ENCODE results near the gene WNT5A.

Gene WNT5A

DNA sequence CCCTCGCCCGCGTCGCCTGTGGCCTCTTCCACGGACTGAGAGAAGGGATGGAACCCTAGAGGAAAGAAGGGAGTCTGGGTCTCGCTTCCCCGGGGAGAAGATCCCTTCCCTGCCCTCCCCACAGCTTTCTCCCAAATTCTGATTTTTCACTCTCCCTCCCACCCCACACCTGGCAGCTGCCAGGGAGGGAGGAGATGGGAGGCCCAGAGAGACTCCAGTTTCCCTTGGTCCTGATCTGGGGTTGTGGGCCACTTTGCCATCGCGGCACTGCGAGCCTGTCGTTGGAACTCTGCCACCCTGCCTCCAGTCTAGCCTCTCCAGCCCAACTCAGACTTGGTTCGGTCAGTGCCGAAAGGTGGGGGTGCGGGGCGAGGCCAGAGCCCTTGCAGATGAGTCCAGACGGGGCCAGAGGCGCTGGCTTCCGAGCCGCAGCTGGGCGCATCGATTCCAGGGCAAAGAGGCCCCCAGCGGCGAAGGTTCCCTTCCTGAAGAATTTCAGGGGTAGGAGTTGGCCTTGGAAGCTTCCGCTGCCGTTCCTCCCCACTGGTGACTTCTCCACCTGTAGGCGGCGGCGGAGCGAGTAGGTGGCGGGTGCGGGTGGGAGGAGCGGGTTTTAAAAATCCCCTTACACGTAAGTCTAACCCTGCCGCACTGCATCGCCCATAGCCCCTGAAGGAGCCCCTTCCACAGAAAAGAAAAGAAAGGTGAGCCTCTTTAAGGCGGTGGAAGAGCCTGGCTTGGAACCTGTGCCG lies 5.2 kb downstream of the WNT5A start:
- no peak for DNase-seq (ENCODE audit: low spot score)

- peak; percentile 80 for DNase-seq (ENCODE audit: low spot score)
Observed at GRCh38 chr3:55480911-55481743, 6.0 kb downstream of the WNT5A start.

DNA sequence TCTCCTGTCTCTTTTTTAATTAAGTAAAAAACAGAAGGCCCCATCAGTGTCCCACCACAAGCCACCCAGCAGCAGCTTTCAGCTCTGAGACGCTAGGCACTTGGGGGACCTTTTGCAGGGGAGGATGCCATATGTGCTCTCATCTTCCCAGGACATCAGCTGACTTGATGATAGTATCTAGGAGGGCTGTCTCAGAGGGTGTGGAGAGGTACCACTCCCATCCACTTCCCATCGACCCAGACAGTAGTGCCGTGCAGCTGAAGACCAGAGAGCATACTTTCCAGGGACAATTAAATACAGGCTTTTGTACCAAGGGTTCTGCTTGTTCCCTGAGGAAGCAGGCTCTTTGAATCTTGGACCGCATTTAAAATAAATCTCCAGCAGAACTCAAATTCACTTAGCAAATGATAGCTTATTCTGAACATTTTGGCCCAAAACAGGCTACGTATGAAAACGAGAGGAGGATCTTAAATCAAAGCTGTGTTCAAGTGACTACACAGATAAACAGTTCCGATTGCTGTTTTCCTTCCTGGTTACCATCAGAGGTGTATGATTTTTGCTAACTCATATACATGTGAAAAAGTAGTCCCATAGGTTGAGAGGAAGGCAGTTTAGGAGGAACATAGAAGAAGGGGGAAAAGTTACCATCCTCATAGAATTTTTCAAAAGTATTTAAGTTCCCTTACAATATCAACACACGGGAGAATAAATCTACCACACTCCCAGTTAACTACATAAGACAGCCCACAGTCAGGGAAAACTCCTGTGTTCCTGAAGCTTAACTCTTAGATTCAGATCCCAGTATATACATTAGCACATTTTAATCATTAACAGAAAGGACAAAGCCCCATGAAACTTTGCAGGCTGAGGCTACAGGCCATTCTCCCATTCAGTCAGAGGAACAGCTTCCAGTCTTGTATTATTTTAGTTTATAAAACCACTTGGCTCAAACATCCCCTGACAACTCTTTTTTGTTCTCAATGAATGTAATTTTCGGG lies 9.5 kb downstream of the WNT5A start:
- no peak for DNase-seq (ENCODE audit: low spot score)

GRCh38 chr3:55476515-55476914 lies 10.6 kb downstream of the WNT5A start:
- peak; percentile 90 for DNase-seq (ENCODE audit: low spot score)

- no peak for DNase-seq (ENCODE audit: low spot score)
Observed at GRCh38 chr3:55474213-55474632, 12.9 kb downstream of the WNT5A start.

- no peak for DNase-seq (ENCODE audit: low spot score)
Observed at GRCh38 chr3:55473788-55474187, 13.3 kb downstream of the WNT5A start.

DNA sequence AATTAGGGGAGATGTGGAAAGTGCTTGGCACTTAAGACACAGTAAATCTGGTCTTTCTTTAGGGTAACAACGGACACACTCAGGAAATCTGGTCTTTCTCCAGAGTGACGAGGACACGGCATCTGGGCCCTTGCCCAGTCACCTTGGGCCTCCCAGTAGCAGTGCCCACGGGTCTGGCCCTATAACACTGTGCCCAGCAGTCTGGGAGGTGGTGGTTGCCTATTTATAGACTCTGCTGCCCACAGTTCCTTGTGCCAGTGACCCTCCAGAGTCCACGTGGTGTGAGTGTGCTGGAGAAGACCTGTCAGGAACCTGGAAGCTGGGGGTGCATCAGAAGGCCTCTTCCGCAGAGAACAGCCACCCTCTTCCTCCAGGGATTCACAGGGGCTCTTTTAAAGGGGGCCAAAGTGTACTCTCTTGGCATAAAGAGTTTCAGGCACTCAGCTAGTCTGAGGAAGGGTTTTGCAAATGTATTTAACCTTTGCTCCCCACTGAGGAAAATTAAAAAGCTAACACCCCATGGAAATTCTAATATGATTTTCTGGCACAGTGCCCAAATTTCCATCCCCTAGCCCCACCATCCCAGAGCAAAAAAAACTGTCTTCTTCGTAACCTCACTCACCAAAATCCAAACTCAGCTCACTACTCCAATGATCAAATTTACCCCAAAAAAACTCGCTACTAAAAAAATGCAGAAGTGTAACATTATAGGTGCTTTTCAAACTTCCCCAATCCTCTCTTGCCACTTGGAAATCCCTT lies 15.4 kb downstream of the WNT5A start:
- DNase-seq (ENCODE audit: low spot score): no peak

GRCh38 chr3:55471084-55471483 lies 16.0 kb downstream of the WNT5A start:
- no peak for DNase-seq (ENCODE audit: low spot score)

GRCh38 chr3:55469957-55470526 lies 17.1 kb downstream of the WNT5A start:
- no peak for DNase-seq (ENCODE audit: low spot score)

- DNase-seq (ENCODE audit: low spot score): no peak
Observed at GRCh38 chr3:55468251-55468650, 18.9 kb downstream of the WNT5A start.

DNA sequence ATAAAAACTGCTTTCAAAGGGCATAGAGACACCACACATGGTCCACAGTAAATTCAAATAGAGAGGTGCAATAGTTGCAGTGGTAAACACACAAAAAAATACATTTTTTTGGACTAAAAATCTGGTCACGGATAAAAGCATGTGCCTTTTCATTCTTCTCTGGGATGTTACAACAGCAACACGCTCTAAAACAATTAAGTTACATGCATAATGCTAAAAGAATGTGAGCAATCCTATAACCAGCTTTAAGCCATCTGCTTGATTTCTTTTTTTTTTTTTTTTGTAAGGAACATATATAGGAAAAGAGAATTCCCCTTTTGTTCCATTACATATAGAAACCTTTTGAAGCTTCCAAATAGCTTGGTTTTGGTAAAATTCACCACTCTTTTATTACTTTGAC lies 20.0 kb downstream of the WNT5A start:
- no peak for DNase-seq (ENCODE audit: low spot score)

GRCh38 chr3:55466526-55466925 lies 20.6 kb downstream of the WNT5A start:
- DNase-seq (ENCODE audit: low spot score): no peak

GRCh38 chr3:55461896-55462295 lies 25.2 kb downstream of the WNT5A start:
- peak; percentile 40 for DNase-seq (ENCODE audit: low spot score)

DNA sequence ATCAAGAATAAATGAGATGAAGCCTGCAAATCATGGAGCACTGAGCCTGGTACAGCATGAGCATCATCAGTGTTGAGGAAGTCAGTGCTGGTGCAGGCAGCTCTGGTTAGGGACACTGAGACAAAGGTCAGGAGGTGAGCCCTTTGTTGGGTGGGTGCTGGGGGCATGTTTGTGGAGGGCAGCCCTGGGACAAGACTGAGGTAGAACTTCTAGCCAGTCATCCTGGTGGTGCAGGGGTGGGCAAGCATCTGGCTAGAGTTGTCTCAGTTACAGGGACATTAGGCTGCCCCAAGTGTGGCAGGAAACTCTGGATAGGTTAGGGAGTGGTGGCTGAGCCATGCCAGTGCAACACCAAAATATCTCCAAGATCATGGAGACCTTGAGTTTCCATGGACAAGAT lies 27.3 kb downstream of the WNT5A start:
- no peak for DNase-seq (ENCODE audit: low spot score)

- no peak for DNase-seq (ENCODE audit: low spot score)
Observed at GRCh38 chr3:55458181-55458790, 28.8 kb downstream of the WNT5A start.

DNA sequence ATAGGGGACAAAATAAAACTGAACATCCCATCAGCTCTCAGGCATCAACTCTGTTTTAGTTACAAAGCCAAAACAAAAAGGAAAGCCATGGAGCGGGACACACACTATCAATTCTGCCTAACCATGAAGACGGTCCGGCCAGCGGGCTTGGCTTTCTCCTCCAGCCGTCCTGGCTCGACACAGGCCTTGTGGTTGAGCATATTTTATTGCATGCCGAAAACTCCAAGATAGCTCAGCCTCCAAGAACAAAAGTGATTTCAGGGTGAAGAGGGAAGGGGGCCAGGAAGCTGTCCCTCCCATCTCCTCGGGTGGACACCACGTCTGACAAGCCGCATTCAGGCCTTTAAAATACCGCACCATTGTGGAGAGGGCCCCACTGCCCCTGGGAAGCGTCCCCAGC lies 31.2 kb downstream of the WNT5A start:
- no peak for DNase-seq (ENCODE audit: low spot score)

DNA sequence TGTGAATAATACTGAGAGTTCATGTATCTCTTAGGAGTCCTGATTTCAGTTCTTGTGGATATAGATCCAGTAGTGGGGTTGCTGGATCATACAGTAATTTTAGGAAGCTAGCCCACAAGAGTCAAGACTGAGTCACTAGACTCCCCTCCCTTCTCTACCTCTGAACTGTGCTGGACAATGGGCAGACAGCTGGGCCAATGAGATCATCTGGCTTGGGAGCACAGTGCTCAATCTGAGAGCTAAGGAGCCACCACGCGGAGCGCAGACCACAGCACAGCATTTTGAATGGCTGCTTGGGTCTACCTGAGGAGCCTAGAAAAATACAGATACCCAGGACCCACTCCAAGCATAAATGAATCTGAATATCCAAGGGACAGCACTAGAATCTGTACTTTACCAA lies 32.5 kb downstream of the WNT5A start:
- no peak for DNase-seq (ENCODE audit: low spot score)

DNA sequence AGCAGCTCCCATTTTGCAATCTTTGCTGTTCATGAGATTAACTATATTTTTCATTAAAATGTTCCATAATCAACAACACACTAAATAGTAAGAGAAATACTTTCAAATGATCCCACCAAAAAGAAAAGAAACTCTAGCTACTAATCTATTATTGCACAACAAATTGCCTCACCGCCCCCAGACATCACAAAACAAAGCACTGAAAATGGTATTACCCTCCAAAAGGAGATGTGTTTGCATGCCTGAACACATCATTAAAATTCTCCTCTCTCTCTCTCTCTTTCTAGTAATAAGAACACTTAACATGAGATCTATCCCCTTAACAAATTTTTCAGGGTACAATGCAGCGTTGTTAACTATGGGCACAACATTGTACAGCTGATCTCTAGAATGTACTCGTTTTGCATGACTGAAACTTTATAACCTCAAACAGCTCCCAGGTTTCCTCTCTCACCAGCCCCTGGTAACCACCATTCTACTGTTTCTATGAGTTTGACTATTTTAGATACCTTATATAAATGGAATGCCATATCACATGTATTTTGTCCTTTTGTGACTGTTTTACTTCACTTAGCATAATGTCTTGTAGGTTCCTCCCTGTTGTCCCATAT lies 33.1 kb downstream of the WNT5A start:
- no peak for DNase-seq (ENCODE audit: low spot score)

DNA sequence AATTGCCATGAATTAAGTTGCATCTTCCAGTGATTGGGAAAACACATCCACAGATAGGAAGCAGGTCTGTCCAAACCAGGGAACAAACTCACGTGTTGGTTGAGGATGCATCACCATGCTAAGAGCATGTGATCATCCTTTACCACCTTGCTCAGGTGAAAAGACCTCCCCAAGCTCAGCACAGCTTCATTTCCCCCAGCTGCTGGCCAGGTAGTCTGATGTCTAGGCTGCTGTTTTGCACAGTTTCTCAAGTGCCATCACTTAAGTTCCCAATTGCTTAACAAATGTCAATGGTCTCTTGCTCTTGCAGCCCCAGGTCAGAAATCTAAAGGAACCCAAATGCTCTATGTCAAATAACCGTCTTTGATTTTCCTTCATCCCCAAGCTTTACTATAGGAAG lies 34.2 kb downstream of the WNT5A start:
- no peak for DNase-seq (ENCODE audit: low spot score)

- DNase-seq (ENCODE audit: low spot score): no peak
Observed at GRCh38 chr3:55449527-55449926, 37.6 kb downstream of the WNT5A start.

Measured in AG08396 (cell line).